NCI-H446 treated with DMSO at 0.1 percent for 48 hours (cell line): ENCODE results near the gene HBA1.
"Not testable (repeated sequence)": the region's sequence is repeated elsewhere in the genome, so short reads cannot be mapped to it uniquely, and the experiment has no call there.

ENCODE experiments used
- DNase-seq: peaks from one replicate; lab custom pipeline; 2025; lab: John Stamatoyannopoulos, UW

The HBA1 gene

GRCh38 chr16:176477-177382 lies at the start of gene HBA1:
HBA1 (plus strand) TSS chr16:176680; CDS start chr16:176717, 37 bp downstream.
- DNase-seq, result not testable (repeated sequence)

DNA sequence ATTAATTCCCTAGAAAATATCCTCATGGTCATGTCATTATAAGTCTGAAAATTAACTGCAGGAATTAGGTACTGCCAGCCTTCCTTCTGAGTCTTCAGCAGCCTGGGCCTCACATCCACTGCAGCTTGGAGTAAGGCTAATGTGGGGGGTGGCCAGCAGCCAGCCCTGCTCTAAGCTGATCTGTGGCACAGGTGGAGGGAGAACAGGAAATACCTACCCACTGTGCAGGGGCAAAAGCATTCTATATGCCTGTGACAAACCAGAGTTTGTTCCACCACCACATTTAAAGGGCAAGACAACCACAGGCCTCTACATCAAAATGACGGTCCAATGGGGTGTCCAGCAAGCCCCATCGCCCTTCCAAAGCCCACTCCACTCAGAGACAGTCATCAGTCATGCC lies 47.4 kb upstream of the HBA1 start:
- DNase-seq, result no peak

GRCh38 chr16:130533-131173 lies 45.8 kb upstream of the HBA1 start:
- no peak for DNase-seq

DNA sequence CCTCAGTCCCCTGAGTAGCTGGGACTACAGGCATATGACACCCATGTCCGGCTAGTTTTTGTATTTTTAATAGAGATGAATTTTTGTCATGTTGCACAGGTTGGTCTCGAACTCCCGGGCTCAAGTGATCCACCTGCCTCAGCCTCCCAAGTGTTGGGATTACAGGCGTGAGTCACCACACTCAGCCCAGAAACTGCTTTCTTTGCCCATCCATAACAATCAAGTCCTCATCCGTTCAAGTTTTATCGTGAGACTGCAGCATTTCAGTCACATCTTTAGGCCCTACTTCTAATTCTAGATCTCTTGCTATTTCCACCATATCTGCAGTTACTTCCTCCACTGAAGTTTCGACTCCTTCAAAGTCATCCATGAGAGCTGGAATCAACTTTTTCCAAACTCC lies 44.4 kb upstream of the HBA1 start:
- DNase-seq, result no peak

GRCh38 chr16:133716-134115 lies 42.8 kb upstream of the HBA1 start:
- DNase-seq, result no peak

DNA sequence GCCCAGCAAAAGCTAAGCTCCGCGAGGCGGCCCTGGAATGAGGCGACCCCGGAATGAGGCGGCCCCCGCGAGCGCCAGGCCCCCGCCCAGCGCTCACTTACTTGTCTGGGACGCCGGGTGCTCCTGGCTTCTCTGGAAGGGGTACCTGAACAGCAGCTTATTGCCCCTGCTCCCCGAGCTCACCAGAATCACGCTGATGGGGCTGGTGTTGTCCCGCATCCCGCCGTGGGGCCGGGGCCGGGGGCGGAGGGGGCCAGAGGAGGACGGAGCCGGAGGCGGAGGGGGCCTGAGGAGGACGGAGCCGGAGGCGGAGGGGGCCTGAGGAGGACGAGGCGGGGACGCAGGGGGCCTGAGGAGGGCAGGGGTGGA lies 38.4 kb upstream of the HBA1 start:
- no peak for DNase-seq

GRCh38 chr16:140175-140857 lies 36.2 kb upstream of the HBA1 start:
- DNase-seq, result no peak

- DNase-seq, result no peak
Observed at GRCh38 chr16:142405-142967, 34.0 kb upstream of the HBA1 start.

DNA sequence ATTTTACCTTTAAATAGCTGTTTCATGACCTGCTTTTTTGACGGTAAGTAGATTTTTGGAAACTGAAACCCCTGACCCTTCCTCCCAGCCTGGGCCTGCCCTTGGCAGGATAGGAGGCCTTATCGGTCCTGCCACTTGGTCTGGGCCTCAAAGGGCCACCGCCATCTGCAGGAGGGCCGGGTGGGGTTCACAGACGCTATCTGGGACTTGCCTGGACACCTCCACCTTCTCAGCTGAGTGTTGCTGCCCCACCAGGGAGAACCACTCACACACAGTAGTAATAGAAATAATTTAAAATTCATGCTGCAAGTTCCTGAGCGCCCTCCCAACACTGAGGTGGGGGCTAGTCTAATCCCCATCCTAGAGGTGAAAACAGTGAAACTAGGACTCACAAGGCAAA lies 33.4 kb upstream of the HBA1 start:
- DNase-seq, result no peak

DNA sequence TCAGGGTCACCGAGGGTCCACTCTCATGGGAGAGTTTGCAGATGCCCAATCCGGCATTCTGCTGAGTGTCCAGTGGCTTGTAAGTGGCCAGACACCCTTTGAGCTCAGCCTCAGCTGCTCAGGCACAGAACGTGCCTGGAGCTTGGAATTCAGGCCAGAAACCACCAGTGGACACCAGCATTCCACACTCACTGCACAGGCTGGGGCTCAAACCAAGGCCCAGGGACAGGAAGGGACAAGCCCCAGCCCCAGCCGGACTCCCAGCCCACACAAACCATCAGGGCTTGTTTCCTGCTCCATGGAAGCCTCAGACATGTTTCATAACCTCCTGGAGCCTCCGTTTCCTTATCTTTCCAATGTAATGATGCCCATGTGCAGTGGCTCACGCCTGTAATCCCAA lies 33.0 kb upstream of the HBA1 start:
- DNase-seq, result no peak

- DNase-seq, result no peak
Observed at GRCh38 chr16:144797-145252, 31.7 kb upstream of the HBA1 start.

GRCh38 chr16:146646-147045 lies 29.8 kb upstream of the HBA1 start:
- DNase-seq, result no peak

- DNase-seq, result no peak
Observed at GRCh38 chr16:149024-149660, 27.3 kb upstream of the HBA1 start.

GRCh38 chr16:152141-153128 lies 24.0 kb upstream of the HBA1 start, which contains the start of gene HBZ:
HBZ (plus strand) TSS chr16:152644; CDS start chr16:152910, 266 bp downstream.
- no peak for DNase-seq

- not testable (repeated sequence) for DNase-seq
Observed at GRCh38 chr16:153129-153521, 23.4 kb upstream of the HBA1 start.

DNA sequence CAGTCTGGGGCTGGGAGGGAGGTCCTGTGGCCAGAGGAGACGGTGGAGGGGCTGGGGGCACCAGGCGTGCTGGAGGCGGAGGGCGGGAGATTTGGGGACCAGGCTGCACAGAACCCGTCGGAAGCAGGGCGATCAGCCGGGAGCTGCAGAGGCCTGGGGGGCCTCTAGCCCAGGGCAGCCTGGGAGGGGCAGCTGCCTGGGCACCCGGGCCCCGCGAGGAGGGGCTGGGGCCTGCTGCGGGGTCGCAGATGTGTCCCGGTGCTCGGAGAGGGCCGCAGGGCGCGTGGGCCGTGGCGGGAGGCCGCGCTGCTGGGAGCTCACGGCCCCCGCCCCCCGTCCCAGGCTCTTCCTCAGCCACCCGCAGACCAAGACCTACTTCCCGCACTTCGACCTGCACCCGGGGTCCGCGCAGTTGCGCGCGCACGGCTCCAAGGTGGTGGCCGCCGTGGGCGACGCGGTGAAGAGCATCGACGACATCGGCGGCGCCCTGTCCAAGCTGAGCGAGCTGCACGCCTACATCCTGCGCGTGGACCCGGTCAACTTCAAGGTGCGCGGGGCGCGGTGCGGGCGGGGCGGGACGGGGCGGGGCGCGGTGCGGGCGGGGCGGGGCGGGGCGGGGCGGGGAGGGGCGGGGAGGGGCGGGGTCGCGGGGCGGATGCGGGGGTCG lies 22.8 kb upstream of the HBA1 start:
- not testable (repeated sequence) for DNase-seq

DNA sequence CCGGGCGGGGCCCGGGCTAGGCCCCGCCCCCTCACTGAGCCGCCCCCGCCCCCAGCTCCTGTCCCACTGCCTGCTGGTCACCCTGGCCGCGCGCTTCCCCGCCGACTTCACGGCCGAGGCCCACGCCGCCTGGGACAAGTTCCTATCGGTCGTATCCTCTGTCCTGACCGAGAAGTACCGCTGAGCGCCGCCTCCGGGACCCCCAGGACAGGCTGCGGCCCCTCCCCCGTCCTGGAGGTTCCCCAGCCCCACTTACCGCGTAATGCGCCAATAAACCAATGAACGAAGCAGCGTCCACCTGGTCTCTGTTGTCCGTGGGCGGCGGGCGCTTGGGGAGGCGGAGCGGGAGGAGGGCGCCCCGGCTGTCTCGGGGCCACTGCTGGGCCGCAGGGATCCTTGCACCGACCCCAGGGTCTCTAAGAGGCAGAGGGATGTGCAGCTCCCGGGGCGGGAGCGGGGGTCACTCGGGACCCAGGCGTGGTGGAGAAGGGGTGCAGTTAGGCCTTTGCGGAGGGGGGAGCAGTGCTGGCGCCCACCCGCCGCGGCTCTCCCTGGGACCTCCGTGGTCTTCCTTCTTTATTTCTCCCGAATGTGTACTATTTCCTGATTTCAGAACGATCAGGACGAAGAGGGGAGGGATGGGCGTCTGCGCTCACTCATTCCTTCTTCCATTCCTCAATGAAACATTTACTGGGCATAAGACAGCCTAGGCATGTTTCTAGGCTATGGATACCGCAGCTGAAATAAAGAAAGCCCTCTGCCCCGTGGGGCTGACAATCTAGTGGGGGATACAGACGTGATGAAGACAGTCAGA lies 22.1 kb upstream of the HBA1 start:
- DNase-seq, result no peak

- DNase-seq, result no peak
Observed at GRCh38 chr16:155031-155398, 21.5 kb upstream of the HBA1 start.

GRCh38 chr16:159136-159849 lies 17.2 kb upstream of the HBA1 start:
- DNase-seq, result no peak
